BE2C (cell line): Measurements from ENCODE around the gene TBC1D10A.

Source experiments
- DNase-seq: peaks from one replicate; pipeline ENCODE4 v3.0.0-alpha.2; 2020
- H3K27me3 ChIP-seq: fragments of 250-450 bp; sonication (Bioruptor Pico); 2 replicates; pipeline ENCODE4 v1.5.1; 2020; ENCODE audit warnings: mild to moderate bottlenecking
- H3K36me3 ChIP-seq: fragments of 250-450 bp; sonication (Bioruptor Pico); 2 replicates; pipeline ENCODE4 v1.5.1; 2020; ENCODE audit warnings: mild to moderate bottlenecking
- H3K4me1 ChIP-seq: fragments of 250-450 bp; sonication (Bioruptor Pico); 2 replicates; pipeline ENCODE4 v1.5.1; 2020
- H3K4me3 ChIP-seq: 2 replicates; pipeline ENCODE4 v1.5.1; 2011; ENCODE audit warnings: low read depth, low read length
- H3K9me3 ChIP-seq: fragments of 250-450 bp; sonication (Bioruptor Pico); 2 replicates; pipeline ENCODE4 v1.5.1; 2020
- CTCF ChIP-seq: IDR thresholded peaks from 2 replicates; pipeline ENCODE4 v1.5.1; 2012; ENCODE audit warnings: mild to moderate bottlenecking, low read depth, low read length

TBC1D10A gene

GRCh38 chr22:30371321-30371720 is 44.6 kb upstream of the TBC1D10A start:
- H3K4me3 ChIP-seq: no peak overlapping the region
- no peaks in the 10 kb centered on the region for H3K9me3 ChIP-seq
- no peak for TF ChIP-seq CTCF
- DNase-seq: no peak
- peaks cover 7% of the 10 kb centered on the region; the same call in 1 of the 2 replicates for H3K4me1 ChIP-seq
- H3K36me3 ChIP-seq: no peaks in the 10 kb centered on the region
- no peaks in the 10 kb centered on the region for H3K27me3 ChIP-seq

DNA sequence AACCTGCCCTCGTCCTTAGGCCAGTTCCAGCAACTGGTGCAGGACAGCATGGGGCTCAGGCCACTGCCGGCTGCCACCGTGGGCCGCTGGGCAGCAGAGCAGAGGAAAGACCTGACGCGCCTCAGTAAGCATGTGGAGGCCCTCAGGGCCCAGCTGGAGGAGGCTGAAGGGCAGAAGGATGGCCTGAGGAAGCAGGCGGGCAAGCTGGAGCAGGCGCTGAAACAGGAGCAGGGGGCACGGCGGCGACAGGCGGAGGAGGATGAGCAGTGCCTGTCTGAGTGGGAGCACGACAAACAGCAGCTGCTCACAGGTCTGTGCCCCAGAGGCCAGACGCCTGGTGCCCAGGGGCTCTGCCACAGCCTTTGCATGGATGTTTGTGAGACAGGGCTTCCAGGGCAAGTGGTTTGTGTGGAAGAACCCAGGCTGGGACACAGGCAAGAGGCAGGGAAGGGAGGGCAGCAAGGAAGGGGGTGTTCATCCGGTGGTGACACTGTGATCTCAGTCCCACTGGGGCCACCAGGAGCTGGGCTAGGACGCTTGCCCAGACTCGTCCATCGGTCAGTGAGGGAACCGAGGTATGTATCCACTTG is 44.0 kb upstream of the TBC1D10A start:
- Histone ChIP-seq H3K4me1 (peaks cover 7% of the 10 kb centered on the region; the same call in 1 of the 2 replicates), H3K36me3 (no peaks in the 10 kb centered on the region), H3K27me3 (no peaks in the 10 kb centered on the region), H3K9me3 (no peaks in the 10 kb centered on the region), H3K4me3 (no peak overlapping the region)
- TF ChIP-seq CTCF: no peak
- DNase-seq: peak; percentile 56

DNA sequence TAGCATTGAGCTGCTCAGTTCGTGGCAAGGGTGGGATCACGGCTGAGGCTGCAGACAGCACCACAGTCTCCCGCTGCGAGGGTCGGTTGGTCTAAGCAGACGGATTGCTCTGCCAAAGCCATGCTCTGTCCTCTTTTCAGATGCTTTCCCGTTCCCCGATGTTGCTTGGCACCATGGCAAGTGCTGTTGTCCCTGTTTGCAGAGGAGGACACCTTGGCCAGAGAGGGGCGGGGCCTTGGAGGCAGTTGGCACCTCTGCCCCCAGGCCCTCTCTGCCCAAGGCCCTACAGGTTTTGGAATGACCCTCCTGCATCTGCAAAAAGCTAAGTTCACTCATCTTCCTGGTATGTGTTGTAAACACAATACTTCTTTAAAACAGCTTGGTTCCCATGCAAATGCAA is 41.7 kb upstream of the TBC1D10A start:
- Histone ChIP-seq H3K4me3 (no peak overlapping the region), H3K4me1 (peaks cover 7% of the 10 kb centered on the region; the same call in 1 of the 2 replicates), H3K36me3 (no peaks in the 10 kb centered on the region), H3K27me3 (no peaks in the 10 kb centered on the region), H3K9me3 (no peaks in the 10 kb centered on the region)
- TF ChIP-seq CTCF: no peak
- no peak for DNase-seq

GRCh38 chr22:30365891-30366290 is 39.1 kb upstream of the TBC1D10A start:
- H3K36me3 ChIP-seq: no peaks in the 10 kb centered on the region
- no peak overlapping the region for H3K4me3 ChIP-seq
- no peak for DNase-seq
- no peaks in the 10 kb centered on the region for H3K27me3 ChIP-seq
- H3K9me3 ChIP-seq: no peaks in the 10 kb centered on the region
- peaks cover 6% of the 10 kb centered on the region; the same call in 1 of the 2 replicates for H3K4me1 ChIP-seq
- TF ChIP-seq CTCF: no peak

DNA sequence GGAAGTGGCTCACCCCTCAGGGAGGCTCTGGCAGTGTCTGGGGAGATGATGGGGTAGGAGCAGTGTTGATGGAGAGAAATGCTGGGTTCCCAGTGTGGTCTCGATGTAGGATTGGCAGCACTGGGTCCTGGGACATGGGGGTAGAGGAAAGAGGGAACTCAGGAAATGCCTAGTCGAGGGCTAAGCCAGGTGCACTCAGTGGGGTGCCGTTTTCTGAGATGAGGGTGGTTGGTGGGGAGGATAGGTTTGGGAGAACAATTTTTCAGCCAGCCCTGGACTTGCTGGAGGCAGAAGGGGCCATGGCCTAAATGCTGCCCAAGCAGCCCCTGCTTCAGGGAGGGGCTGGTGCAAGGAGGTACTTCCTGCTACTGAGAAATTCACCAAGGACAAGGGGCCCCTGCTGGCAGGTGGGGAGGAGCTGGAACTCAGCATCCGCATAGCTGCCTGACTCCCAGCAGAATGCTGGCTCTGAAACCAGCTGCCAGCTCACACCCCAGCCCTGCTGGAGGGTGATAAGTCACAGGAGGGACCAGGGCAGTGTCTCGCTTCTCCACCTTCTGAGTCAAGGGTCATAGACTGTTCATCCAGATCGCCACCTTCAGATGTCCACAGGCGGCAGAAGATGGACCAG is 36.0 kb upstream of the TBC1D10A start:
- H3K4me3 ChIP-seq: no peak overlapping the region
- H3K27me3 ChIP-seq: no peaks in the 10 kb centered on the region
- H3K36me3 ChIP-seq: no peaks in the 10 kb centered on the region
- no peak for DNase-seq
- no peaks in the 10 kb centered on the region for H3K4me1 ChIP-seq
- no peak for TF ChIP-seq CTCF
- no peaks in the 10 kb centered on the region for H3K9me3 ChIP-seq

DNA sequence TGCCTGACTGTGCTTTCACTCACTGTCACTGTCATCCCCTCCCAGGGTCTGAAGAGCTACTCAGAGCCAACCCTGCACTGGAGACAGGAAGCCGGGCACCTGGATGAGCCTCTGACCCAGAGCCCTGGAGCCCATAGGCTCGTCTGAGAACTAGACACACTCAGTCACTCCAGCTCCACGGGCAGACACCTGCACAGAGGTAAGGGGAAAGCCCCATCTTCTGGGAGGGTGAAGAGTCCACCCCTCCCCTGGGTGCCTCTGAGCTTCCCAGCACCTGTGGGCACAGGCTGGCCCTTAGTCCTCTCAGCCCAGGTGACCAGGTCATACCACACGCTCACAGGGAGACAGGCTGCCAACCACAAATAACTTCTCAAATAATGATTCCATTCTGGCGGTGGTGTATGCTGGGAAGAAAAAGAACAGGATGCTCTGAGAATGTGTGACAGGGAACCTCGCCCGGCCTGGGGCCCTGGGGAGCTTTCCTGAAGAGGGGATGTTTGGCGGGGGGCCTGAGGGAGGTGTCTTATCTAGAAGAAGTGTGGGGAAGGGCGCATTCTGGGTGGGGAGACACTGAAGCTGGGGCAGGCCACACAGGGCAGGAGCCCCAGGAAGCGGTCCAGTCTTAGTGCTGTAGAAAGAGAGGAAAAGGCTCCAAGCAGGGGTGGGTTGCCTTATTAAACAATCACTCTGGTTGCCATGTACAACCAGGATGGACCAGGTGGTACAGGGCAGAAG is 35.3 kb upstream of the TBC1D10A start:
- no peak overlapping the region for H3K4me3 ChIP-seq
- no peaks in the 10 kb centered on the region for H3K4me1 ChIP-seq
- TF ChIP-seq CTCF: no peak
- H3K27me3 ChIP-seq: no peaks in the 10 kb centered on the region
- H3K36me3 ChIP-seq: no peaks in the 10 kb centered on the region
- no peak for DNase-seq
- H3K9me3 ChIP-seq: no peaks in the 10 kb centered on the region
